ENCODE results near the gene HORMAD1. TPM values are rescaled to one million over a fixed set of nuclear protein-coding genes. Genes with fewer than 3 reads are reported as not detected.

The HORMAD1 gene
- total and polyA plus RNA-seq, 2 experiments from 2014 or later = not detected

DNA sequence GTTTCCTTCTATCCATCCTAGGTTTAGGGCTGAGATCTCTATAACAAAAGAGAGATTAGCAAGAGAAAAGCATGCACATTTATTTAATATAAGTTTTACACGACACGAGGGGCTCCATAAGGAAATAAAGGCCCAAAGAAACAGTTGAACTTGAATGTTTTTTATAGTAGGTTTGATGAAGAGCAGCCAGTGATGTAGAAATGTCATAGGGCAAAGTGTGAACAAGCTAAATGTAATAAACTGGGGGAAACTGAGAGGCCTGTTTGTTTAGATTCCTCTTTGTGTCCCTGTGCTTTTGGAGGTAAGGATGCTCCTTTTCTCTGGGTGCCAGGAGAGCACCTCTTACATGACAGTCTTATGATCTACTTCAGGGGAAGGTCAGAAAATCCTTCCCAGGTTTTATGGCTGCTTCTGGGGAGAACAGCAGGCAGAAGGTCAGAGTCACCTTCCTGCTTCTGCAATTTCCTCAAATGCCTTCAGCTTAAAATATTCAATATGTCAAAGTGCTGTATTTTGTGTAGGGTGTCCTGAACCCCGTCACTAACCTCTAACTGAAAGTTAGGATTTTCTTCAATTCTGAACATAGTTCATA lies 9.5 kb upstream of the HORMAD1 start:
- H3K4me3 Mint-ChIP-seq = no peak overlapping the region
- Histone ChIP-seq H2AFZ (peak overlapping the region; percentile 47; the same call in 1 of the 2 replicates), H4K20me1 (replicated peaks; ENCODE audit: insufficient read depth) (no peaks in the 10 kb centered on the region), H3K36me3 (ENCODE audit: insufficient read depth) (no peaks in the 10 kb centered on the region), H3K27ac (ENCODE audit: low read depth) (no peak overlapping the region), H3K4me3 (no peak overlapping the region), H3K79me2 (replicated peaks; ENCODE audit: insufficient read depth) (no peaks in the 10 kb centered on the region), H3K9me2 (ENCODE audit: insufficient read depth) (no peaks in the 10 kb centered on the region), H3K4me1 (ENCODE audit: insufficient read depth) (no peaks in the 10 kb centered on the region), H3K4me2 (no peak overlapping the region), H3F3A (replicated peaks; ENCODE audit: low read depth) (no peaks in the 10 kb centered on the region), H3K27me3 (ENCODE audit: insufficient read depth) (no peaks in the 10 kb centered on the region)
- H3K4me1 Mint-ChIP-seq = peaks cover 3% of the 10 kb centered on the region; the same call in 2 of the 3 replicates
- DNase-seq (ENCODE audit: low spot score) = no peak
- no peak for ATAC-seq
- H3K9me3 Mint-ChIP-seq = peaks cover 7% of the 10 kb centered on the region
- TF ChIP-seq EZH2phosphoT487 (IDR thresholded peaks at IDR 0.05; ENCODE audit: unreplicated experiment) (no peak), ZNF114 (CRISPR knock-in tag; IDR thresholded peaks at IDR 0.05) (no peak), STAT1 (IDR thresholded peaks at IDR 0.05; ENCODE audit: unreplicated experiment) (no peak), POLR2AphosphoS5 (IDR thresholded peaks at IDR 0.05; ENCODE audit: low read depth) (no peak), EZH2 (IDR thresholded peaks at IDR 0.05; ENCODE audit: low read depth, unreplicated experiment) (no peak), ZNF331 (CRISPR knock-in tag; IDR thresholded peaks at IDR 0.05; ENCODE audit: low read depth) (no peak), JUNB (IDR thresholded peaks at IDR 0.05; ENCODE audit: unreplicated experiment) (no peak), CREB1 (CRISPR knock-in tag; IDR thresholded peaks at IDR 0.05; ENCODE audit: low read depth) (no peak), NANOG (IDR thresholded peaks at IDR 0.05; ENCODE audit: borderline replicate concordance) (no peak)
- TF ChIP-seq, protein P1, sequence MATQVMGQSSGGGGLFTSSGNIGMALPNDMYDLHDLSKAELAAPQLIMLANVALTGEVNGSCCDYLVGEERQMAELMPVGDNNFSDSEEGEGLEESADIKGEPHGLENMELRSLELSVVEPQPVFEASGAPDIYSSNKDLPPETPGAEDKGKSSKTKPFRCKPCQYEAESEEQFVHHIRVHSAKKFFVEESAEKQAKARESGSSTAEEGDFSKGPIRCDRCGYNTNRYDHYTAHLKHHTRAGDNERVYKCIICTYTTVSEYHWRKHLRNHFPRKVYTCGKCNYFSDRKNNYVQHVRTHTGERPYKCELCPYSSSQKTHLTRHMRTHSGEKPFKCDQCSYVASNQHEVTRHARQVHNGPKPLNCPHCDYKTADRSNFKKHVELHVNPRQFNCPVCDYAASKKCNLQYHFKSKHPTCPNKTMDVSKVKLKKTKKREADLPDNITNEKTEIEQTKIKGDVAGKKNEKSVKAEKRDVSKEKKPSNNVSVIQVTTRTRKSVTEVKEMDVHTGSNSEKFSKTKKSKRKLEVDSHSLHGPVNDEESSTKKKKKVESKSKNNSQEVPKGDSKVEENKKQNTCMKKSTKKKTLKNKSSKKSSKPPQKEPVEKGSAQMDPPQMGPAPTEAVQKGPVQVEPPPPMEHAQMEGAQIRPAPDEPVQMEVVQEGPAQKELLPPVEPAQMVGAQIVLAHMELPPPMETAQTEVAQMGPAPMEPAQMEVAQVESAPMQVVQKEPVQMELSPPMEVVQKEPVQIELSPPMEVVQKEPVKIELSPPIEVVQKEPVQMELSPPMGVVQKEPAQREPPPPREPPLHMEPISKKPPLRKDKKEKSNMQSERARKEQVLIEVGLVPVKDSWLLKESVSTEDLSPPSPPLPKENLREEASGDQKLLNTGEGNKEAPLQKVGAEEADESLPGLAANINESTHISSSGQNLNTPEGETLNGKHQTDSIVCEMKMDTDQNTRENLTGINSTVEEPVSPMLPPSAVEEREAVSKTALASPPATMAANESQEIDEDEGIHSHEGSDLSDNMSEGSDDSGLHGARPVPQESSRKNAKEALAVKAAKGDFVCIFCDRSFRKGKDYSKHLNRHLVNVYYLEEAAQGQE (IDR thresholded peaks at IDR 0.05; ENCODE audit: unreplicated experiment) = no peak
- TF ChIP-seq, protein P2, sequence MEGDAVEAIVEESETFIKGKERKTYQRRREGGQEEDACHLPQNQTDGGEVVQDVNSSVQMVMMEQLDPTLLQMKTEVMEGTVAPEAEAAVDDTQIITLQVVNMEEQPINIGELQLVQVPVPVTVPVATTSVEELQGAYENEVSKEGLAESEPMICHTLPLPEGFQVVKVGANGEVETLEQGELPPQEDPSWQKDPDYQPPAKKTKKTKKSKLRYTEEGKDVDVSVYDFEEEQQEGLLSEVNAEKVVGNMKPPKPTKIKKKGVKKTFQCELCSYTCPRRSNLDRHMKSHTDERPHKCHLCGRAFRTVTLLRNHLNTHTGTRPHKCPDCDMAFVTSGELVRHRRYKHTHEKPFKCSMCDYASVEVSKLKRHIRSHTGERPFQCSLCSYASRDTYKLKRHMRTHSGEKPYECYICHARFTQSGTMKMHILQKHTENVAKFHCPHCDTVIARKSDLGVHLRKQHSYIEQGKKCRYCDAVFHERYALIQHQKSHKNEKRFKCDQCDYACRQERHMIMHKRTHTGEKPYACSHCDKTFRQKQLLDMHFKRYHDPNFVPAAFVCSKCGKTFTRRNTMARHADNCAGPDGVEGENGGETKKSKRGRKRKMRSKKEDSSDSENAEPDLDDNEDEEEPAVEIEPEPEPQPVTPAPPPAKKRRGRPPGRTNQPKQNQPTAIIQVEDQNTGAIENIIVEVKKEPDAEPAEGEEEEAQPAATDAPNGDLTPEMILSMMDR (conservative IDR thresholded peaks at IDR 0.05; ENCODE audit: low read depth in 2 of 2) = no peak
- TF ChIP-seq, protein P3, sequence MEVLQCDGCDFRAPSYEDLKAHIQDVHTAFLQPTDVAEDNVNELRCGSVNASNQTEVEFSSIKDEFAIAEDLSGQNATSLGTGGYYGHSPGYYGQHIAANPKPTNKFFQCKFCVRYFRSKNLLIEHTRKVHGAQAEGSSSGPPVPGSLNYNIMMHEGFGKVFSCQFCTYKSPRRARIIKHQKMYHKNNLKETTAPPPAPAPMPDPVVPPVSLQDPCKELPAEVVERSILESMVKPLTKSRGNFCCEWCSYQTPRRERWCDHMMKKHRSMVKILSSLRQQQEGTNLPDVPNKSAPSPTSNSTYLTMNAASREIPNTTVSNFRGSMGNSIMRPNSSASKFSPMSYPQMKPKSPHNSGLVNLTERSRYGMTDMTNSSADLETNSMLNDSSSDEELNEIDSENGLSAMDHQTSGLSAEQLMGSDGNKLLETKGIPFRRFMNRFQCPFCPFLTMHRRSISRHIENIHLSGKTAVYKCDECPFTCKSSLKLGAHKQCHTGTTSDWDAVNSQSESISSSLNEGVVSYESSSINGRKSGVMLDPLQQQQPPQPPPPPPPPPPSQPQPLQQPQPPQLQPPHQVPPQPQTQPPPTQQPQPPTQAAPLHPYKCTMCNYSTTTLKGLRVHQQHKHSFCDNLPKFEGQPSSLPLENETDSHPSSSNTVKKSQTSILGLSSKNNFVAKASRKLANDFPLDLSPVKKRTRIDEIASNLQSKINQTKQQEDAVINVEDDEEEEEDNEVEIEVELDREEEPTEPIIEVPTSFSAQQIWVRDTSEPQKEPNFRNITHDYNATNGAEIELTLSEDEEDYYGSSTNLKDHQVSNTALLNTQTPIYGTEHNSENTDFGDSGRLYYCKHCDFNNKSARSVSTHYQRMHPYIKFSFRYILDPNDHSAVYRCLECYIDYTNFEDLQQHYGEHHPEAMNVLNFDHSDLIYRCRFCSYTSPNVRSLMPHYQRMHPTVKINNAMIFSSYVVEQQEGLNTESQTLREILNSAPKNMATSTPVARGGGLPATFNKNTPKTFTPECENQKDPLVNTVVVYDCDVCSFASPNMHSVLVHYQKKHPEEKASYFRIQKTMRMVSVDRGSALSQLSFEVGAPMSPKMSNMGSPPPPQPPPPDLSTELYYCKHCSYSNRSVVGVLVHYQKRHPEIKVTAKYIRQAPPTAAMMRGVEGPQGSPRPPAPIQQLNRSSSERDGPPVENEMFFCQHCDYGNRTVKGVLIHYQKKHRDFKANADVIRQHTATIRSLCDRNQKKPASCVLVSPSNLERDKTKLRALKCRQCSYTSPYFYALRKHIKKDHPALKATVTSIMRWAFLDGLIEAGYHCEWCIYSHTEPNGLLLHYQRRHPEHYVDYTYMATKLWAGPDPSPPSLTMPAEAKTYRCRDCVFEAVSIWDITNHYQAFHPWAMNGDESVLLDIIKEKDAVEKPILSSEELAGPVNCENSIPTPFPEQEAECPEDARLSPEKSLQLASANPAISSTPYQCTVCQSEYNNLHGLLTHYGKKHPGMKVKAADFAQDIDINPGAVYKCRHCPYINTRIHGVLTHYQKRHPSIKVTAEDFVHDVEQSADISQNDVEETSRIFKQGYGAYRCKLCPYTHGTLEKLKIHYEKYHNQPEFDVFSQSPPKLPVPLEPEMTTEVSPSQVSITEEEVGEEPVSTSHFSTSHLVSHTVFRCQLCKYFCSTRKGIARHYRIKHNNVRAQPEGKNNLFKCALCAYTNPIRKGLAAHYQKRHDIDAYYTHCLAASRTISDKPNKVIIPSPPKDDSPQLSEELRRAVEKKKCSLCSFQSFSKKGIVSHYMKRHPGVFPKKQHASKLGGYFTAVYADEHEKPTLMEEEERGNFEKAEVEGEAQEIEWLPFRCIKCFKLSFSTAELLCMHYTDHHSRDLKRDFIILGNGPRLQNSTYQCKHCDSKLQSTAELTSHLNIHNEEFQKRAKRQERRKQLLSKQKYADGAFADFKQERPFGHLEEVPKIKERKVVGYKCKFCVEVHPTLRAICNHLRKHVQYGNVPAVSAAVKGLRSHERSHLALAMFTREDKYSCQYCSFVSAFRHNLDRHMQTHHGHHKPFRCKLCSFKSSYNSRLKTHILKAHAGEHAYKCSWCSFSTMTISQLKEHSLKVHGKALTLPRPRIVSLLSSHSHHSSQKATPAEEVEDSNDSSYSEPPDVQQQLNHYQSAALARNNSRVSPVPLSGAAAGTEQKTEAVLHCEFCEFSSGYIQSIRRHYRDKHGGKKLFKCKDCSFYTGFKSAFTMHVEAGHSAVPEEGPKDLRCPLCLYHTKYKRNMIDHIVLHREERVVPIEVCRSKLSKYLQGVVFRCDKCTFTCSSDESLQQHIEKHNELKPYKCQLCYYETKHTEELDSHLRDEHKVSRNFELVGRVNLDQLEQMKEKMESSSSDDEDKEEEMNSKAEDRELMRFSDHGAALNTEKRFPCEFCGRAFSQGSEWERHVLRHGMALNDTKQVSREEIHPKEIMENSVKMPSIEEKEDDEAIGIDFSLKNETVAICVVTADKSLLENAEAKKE (CRISPR knock-in tag; IDR thresholded peaks at IDR 0.05) = no peak
- TF ChIP-seq, protein P4, sequence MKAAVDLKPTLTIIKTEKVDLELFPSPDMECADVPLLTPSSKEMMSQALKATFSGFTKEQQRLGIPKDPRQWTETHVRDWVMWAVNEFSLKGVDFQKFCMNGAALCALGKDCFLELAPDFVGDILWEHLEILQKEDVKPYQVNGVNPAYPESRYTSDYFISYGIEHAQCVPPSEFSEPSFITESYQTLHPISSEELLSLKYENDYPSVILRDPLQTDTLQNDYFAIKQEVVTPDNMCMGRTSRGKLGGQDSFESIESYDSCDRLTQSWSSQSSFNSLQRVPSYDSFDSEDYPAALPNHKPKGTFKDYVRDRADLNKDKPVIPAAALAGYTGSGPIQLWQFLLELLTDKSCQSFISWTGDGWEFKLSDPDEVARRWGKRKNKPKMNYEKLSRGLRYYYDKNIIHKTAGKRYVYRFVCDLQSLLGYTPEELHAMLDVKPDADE (IDR thresholded peaks at IDR 0.05) = no peak
- no peaks in the 10 kb centered on the region for H3K27me3 Mint-ChIP-seq (ENCODE audit: insufficient read depth, low read depth, poor library complexity)
- no peak overlapping the region for H3K27ac Mint-ChIP-seq
- peaks cover 5% of the 10 kb centered on the region for H3K36me3 Mint-ChIP-seq (ENCODE audit: low read depth)

Measured in GM23338 (cell line).